SKM-1 treated with dmso at 0.1 percent for 144 hours (cell line): ENCODE measurements around the gene KCNH5.

ENCODE experiments used
- DNase-seq: peaks from one replicate; lab custom pipeline; 2025; ENCODE audit not compliant: unreplicated experiment; lab: John Stamatoyannopoulos, UW

The KCNH5 gene

DNA sequence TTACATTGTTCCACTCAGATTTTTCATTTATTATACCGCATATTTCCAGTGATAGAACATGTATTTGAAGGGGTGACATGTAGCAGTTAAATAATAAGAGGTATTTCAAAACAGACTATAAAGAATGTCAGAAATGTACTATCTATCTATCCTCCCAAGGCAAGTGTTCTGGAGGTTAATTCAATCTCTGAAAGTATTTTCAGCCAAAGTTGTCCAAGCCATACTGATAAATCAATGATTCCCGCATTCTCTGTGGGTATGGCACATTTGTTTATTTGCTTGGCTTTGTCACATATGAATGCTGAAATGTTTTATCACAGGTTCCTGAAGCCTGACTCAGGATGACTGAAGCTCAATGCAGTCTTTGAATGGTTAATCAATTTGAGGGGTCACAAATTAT, 35.8 kb downstream of the KCNH5 start:
- DNase-seq = no peak

DNA sequence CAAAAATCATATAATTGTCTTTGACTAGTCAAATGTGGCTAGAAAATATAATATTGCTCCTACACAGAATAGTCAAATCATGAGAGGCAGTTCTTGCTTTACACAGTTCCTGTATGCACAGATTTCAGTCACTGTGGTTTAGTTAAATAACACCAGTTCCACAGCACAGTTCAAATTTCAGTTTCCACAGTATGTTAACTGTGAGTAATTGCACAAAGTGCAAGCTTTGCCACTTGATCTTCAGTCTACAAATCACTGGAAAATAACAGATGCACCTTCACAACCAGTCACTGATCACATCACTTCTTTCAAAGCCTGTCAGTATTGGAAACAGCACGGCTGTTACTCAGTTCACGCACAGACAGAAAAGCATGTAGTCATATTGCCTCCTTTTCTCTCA, 38.7 kb downstream of the KCNH5 start:
- no peak for DNase-seq

DNA sequence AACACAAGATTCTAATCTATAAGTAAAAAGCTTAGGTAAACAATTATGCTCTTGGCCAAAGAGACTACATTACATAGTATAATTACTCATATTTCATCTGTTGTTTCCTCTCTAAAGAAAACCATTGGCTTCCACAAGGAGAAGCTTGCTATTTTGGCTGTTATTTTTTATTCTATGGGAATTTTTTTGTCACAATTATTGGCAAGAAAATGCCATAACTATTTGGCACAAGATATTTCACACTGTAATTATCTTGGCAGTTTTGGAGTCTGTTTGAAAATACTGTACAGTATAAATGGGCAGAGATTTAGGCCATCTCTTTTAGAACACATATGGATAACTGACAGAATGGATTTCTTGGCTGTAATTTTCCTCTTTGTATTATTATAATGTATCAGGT, 51.2 kb downstream of the KCNH5 start:
- DNase-seq = no peak

DNA sequence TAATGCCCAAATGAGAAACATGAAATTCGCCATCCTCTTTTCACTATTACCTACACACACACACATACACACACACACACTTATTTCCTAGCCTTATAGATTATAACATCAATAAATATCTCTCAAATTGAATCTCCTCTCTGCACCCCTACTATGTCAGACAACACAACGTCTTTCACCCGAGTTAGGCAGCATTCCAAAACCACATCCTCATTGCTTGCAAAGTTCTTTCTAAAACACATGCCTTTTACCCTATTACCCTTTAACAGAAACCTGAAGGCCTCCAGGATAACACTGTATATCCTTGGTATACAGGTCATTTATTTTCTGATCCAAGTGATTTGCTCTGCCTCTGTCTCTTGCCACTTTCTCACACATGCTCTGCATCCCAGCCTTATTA, 56.3 kb downstream of the KCNH5 start:
- DNase-seq = no peak

DNA sequence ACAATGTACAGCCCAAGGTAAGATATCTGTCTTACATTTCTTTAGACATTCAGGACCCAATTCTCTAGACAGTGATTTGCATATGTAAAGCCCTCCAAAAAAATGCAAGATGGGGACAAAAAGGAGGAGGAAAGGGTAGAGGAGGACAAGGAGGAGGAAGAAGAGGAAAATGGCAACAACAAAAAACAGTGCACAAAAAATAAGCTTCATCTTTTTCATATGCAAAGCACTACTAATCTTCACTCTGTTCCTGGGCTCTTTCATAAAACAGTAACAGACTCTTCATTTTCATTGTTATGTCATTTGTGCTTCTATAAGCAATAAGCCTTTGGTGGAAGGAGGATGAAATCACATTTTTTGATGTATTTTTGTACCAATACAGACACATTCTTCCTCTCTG, 61.4 kb downstream of the KCNH5 start:
- no peak for DNase-seq

DNA sequence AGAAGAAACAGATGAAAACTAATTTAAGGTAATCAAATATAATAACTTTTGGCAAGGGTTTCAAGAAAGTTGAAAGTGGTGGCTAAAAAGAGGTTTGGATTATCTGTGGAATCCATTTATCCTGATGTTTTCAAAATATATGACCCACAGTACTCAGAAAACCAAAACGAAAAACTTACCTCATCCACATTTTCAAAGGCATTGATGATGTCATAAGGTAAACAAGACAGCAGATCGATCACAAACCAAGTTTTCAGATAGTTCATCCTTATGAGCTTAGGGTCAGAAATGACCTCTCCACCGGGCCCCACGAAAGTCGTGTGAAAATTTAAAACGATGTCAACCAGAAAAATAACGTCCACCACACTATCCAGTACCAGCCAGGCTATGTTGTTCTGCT, 64.6 kb downstream of the KCNH5 start:
- DNase-seq = no peak

DNA sequence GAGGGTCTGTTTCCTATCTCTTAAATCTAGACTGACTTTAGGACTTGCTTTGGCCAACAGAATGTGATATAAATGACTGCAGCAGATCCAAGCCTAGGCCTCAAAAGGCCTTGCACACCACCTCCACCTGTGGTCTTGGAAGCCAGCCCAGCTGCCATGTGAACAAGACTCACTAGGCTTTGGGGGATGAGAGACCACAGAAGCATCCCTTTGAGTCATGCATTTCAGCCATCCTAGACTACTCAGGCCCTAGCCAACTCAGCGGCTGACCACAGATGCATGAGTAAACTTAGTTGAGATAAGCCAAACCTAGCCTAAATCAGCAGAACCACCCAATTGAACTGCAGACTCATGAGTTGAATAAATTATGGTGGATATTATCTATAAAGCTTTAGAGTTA, 87.7 kb downstream of the KCNH5 start:
- DNase-seq = no peak

DNA sequence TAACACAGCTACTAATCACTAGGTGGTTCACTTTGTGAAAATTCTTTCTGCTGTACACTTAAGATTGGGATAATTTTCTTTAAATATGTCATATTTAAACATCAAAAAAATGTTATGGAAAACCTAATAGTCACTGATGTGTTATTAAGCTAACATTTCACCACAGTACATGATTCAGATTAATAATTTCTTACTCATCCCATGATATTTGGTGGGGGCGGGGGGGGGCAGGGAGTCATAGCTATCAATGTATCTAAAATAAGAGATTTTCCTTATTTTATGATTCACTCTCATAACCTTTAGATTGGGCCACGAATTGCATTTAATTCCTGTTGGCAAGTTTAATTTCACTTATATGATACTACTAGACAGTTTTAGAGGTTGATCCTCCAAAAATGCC, 88.8 kb downstream of the KCNH5 start:
- DNase-seq = no peak

DNA sequence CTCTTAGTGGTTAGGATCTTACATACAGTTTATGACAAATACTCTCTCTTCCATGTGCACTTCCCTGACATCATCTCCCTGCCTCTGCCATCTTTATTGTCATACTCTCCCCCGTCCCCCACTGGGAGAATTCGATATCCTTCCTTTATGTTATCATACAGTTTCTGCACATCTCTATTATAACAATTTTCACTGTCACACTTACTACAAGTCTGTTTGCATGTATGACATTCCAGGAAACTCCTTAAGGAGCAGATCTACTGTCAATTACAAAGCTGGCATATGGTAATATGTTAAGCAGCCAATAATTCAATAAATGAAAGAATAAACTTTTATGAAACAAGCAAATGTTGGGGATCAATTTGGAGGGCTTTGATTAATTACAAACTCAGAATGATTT, 91.1 kb downstream of the KCNH5 start:
- no peak for DNase-seq

DNA sequence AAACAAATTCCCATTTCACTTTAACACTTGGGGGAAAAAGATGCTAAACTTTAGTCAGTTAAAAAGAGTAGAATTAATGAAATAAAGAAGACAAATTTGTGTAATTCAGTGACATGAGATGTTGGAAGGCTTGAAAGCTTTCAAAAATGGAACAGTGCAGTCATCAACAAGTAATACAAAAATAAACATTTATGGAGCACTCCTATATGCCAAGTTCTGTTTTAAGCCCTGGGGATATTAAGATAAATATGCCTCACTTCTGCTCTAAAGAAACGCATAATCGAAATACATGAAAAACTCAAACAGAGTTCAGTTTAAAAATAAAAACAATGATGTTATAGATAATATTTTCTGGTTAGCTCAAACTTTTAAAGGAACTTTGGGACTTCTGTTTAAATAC, 93.0 kb downstream of the KCNH5 start:
- DNase-seq = no peak

DNA sequence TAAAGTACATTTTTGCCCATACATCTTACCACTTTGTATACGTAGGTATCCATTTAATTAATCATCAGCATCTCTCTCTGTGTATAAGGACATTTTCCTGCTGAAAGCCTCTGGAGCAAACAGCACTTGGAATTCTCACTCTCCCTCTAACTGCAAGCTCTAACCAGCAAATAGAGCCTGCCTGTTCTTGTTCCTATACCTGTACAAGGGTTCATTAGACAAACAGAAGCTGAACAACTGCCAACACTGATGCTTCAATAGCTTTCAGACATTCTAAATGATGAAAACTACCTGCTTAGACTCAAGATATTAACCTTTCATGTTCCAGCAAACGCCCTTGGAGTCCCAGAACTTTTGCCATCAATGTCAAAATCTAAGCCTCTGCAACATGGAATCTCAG, 98.0 kb downstream of the KCNH5 start:
- no peak for DNase-seq

DNA sequence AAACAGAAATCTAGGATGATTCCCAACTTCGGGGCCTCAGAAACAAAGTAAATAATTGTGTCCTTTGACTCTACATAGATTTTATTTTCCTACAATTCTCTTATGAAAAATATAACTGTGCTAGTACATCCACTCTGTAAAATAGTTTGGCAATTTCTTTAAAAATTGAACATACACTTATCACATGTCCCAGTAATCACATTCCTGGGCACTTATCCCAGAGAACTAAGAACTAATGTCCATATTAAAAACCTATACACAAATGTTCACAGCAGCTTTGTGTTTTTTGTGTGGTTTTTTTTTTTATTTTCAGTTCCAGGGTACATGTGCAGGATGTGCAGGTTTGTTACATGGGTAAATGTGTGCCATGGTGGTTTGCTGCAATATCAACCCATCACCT, 99.0 kb downstream of the KCNH5 start:
- DNase-seq = no peak

DNA sequence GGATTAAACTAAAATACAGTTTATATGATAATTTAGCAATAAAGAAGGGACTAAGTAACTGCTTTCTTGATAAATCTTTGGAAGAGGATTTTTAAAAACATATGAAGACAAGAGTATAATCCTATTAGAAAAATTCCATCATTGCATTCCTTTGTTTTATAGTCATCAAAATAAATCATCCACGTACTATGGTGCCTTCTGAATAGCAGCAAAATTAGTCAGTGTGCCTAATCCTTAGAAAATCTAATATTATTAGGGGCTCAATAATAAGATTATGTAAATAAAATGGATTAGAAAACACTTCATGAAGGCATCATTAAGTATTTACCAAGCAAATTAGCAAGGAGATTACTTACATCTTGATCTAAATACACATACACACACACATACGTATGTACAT, 102.1 kb downstream of the KCNH5 start:
- DNase-seq = no peak

DNA sequence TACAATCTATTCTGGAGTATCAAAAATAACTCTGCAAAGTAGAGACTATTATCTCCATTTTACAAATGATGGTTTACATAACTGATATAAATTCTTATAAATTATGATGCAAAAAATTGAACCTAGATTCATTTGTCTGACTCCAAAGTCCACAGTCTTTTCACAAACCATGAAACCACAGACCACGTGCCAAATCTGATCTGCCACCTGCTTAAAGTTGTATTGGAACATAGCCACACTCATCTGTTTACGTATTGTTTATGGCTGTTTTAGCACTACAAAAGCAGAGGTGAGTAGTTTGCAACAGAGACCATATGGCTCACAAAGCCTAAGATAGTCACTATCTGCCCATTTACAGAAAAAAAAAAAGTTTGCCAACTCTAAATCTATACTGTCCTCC, 105.3 kb downstream of the KCNH5 start:
- no peak for DNase-seq

DNA sequence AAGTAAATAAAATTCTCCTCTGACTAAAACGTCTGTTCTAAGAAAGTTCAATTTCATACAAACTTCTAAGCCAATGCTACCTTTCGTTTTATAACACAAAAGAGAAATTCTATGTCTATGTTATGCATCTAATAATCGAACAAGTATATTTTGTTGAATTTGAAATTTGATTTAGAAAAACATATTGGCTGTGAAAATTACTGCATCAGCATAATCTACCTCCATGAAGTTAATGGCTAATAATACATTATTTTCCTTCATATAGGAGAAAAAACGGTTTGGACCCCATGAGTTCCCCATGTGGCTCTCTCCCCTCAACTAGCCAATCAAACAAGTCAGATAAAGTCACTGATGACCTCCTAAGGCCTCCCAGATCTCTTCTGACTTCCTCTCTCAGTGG, 106.5 kb downstream of the KCNH5 start:
- DNase-seq = no peak

DNA sequence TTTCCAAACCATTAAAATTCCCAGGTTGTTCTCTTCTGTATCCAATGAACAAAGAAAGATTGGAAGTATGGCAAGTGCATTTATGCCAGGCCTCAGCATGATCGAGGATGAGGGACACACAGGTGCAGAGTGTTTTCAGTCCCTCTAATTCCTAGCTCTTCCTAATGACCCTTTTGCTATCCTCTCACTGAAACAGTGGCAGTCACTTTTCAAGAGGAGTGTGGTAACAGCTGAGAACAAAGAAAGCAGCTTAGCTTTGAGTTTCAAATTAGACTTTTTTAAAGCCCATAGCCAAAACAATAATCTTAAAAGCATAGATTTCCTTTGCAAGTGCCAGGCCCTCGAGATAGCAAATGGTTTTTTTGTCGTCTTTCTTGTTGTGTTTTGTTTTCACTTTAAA, 110.8 kb downstream of the KCNH5 start:
- no peak for DNase-seq

DNA sequence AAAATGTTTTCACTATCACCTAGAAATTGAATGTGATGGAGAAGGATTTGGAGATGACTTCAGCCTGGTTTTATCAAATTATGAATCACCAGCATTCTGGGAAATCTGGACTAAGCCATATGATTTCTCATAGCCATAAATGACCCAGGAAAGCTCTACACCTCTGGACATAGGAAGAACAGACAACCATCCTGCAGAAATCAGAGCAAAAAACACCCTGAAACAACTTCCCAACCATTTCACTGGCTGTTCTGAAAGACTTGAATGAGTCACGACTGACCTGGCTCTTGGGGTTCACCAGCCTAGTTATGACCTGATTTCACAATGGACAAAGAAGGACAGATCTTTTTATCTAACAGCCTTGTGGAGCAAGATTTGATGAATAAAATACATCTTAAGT, 123.8 kb downstream of the KCNH5 start:
- no peak for DNase-seq

DNA sequence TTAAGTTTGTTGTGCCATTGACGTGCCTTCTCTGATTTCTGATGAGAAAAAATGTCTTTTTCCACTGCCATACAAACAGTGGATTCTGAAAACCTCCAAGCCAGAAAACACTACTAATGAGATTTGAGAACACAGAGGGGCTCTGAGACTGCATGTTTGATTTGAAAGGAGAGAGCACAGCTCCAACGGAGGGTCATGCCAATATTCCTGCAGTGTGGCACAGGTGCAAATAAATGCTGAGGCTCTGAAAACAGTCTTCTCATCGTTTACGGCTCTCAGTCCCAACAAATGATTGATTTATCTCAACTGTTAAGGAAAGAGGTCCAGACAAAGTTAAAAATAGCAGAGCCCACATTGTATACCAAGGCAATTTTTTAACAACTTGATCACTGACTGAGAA, 128.7 kb downstream of the KCNH5 start:
- no peak for DNase-seq

DNA sequence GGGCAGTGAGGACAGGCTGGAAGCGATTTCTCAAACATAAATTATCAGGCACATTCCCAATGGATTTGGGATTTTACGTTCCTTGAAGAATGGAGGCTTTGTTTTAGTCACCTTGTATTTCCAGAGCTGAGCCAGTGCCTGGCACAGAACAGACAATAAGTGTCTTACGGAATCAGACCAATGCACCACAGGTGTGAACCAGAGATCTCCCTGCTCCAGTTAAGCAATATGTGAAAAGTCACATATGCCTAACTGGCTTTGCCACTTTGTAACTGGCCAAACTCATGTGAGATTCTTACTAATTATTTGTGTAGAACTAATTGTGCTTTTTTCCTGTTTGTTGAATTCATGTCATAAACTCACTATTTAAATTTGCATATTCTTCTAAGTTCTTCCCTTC, 130.4 kb downstream of the KCNH5 start:
- DNase-seq = no peak

DNA sequence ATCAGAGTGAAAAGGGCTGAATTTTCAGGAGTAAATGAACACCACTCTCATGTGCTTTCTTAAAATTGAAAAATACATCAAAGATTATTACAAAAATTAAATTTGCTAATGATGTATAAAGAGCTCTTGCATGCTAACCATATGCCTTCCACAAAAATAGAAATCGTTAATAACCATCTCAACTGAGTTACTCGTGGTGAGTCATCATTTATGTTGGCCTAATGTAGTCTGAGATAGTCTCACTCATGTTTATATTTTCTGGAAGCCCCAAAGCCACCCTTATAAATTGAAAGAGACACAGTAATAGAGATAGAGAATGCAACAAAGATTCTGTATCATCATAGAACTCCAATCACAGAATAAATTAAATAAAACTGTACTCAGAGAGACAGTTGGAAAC, 131.2 kb downstream of the KCNH5 start:
- DNase-seq = no peak

DNA sequence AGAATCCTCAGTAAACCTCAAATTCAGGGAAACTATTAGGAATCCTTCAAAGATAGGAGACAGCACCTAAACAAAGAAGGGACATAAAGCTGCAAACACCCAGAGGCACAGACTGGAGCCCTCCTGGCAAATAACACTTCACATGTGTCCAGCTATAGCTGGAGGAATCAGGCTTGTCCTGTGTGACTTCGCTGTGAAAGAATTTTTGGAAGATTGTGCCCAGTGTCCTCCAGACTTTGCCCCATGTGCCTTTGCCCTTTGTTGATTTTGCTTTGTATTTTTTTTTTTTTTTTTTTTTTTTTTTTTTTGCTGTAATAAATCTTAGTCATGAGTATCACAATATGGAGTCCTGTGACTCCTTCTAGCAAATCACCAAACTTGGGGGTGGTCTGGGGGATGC, 136.8 kb downstream of the KCNH5 start:
- no peak for DNase-seq

DNA sequence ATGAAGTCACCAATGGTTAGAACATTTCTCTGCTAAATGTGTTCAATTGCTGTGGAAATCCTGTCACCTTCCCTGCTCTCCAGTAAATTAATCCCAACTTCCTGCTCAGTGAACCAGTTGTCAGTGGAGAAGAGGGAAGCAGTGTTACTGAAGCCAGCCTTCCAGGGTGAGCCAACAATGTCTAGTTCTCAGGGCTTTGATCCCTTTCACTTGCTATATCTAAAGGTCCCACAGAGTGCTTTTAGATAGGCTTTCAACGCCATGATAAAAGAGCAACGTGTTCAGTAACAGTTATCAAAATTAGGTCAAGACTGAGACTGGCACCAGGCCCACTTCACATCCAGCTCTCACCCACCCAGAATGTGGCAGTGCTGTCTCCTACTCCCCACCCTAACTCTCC, 139.7 kb downstream of the KCNH5 start:
- no peak for DNase-seq

DNA sequence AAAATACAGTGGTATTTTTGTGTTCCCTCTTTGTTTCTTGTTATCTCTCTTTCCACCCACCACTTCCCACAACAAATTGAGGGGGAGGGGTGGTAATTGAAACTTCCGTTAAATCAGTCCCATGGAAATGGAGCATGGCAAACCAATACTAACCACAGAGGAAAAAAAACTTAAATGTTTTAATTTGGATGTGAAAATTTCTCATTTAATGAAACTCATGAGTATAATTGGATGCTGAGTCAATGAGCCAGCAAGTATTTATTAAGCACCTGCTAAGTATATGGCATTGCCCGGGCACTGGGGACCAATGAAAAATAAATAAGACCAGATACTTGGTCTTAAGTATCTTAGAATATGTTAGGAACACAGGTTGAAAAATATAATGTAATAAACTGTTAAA, 147.5 kb downstream of the KCNH5 start:
- no peak for DNase-seq

DNA sequence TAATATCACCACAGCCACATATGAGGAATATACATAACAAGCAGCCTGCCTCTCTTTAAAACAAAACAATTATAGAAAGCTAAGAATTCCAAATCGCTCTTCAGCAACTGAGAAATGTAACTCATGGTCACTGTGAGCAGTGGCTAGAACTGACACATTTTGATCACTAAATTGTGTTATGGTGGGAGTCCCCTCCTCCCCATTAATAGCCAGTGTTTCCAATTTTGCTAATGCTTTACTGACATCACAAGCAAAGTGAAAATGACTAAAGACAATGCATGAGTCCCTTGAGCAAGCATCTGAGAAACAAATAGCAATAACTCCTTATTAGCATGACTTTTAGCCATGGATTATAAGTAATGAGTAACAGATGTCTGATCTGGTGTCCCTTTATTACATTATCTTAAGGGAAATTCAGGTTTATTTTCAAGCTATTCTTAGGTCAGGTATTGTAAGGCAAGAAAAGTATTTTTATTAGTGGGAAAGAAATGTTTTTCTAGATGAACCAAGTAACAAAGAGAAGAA, 148.3 kb downstream of the KCNH5 start:
- DNase-seq = no peak
